ENCODE measurements around the gene FMNL2. TPM values are rescaled to one million over a fixed set of nuclear protein-coding genes. Genes with fewer than 3 reads are reported as not detected.
"Not testable (repeated sequence)": the region's sequence is repeated elsewhere in the genome, so short reads cannot be mapped to it uniquely, and the experiment has no call there.

The FMNL2 gene
- total RNA-seq, 5 donors from 2014 or later (not counting 1 experiment from before 2014, with no cell fraction given), result 0.63 to 0.96 (median 0.75) TPM

DNA sequence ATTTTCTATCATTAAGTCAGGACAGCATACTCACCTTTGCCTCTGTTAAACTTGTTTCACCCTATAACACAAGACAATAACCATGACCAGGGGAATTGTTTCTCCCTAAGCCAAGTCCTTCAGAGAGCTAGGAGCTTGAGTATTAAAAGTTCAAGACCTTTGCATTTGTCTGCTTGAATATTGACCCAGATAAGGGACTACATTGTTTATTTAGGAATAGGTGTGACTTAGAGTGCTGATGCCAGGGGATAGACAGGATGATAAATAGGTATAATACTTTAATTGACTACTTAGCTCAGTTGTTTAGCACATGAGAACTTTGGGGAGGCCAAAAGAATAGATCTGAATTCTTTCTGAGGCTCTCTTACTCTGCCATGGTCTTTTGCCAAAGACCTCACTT, 185.8 kb downstream of the FMNL2 start:
- H3K27ac ChIP-seq (ENCODE audit: low read length), result no peak overlapping the region
- H3K36me3 ChIP-seq (ENCODE audit: control insufficient read depth in 2 of 2, extremely low read depth in 1 of 2, insufficient read depth in 1 of 2, low read length in 1 of 2), result no peaks in the 10 kb centered on the region
- H3K4me3 ChIP-seq (ENCODE audit: control insufficient read depth in 1 of 2, extremely low read depth in 1 of 2, low read length in 1 of 2), result no peak overlapping the region
- ChIA-PET POLR2A (no interaction called here), CTCF (no interaction called here)
- no peaks in the 10 kb centered on the region for H3K9me3 ChIP-seq
- no peak overlapping the region for H3K27ac Mint-ChIP-seq
- peaks cover 4 to 9% of the 10 kb centered on the region in 2 donors for H3K27me3 Mint-ChIP-seq
- DNase-seq (no peak), ATAC-seq (replicated peaks in 1 of 4) (no peak)
- H3K36me3 Mint-ChIP-seq, result no peaks in the 10 kb centered on the region
- no peak overlapping the region for H3K4me3 Mint-ChIP-seq
- H3K27me3 ChIP-seq (replicated peaks in 1 of 2; ENCODE audit: control insufficient read depth in 2 of 2, extremely low read depth in 1 of 2, insufficient read depth in 2 of 2, low read length in 1 of 2), result no peaks in the 10 kb centered on the region
- H3K4me1 Mint-ChIP-seq, result no peaks in the 10 kb centered on the region
- H3K9me3 Mint-ChIP-seq, result no peaks in the 10 kb centered on the region
- H3K4me1 ChIP-seq (ENCODE audit: control insufficient read depth in 1 of 2, extremely low read depth in 1 of 2, insufficient read depth in 2 of 2, low read length in 2 of 2), result no peaks in the 10 kb centered on the region

DNA sequence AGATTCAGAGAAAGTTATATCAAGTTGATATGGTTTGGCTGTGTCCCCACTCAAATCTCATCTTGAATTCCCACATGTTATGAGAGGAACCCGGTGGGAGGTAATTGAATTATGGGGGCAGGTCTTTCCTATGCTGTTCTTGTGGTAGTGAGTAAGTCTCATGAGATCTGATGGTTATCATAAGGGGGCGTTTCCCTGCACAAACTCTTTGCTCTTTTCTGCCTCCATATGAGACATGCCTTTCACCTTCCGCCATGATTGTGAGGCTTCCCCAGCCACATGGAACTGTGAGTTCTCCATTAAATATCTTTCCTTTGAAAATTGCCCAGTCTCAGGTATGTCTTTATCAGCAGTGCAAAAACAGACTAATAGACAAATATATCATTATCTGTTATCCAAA, 187.5 kb downstream of the FMNL2 start:
- H3K9me3 Mint-ChIP-seq; H3K4me1 ChIP-seq (ENCODE audit: control insufficient read depth in 1 of 2, extremely low read depth in 1 of 2, insufficient read depth in 2 of 2, low read length in 2 of 2); H3K36me3 Mint-ChIP-seq; H3K27me3 Mint-ChIP-seq; H3K36me3 ChIP-seq (ENCODE audit: control insufficient read depth in 2 of 2, extremely low read depth in 1 of 2, insufficient read depth in 1 of 2, low read length in 1 of 2); H3K27ac Mint-ChIP-seq; H3K27ac ChIP-seq (ENCODE audit: low read length); ATAC-seq (replicated peaks in 1 of 4); DNase-seq; H3K9me3 ChIP-seq; H3K4me1 Mint-ChIP-seq; H3K4me3 Mint-ChIP-seq; POLR2A ChIA-PET; CTCF ChIA-PET; H3K27me3 ChIP-seq (replicated peaks in 1 of 2; ENCODE audit: control insufficient read depth in 2 of 2, extremely low read depth in 1 of 2, insufficient read depth in 2 of 2, low read length in 1 of 2); H3K4me3 ChIP-seq (ENCODE audit: control insufficient read depth in 1 of 2, extremely low read depth in 1 of 2, low read length in 1 of 2): not testable (repeated sequence)
- WGBS (ENCODE audit: insufficient coverage), result no CpG with 5 or more reads among the region's 3 CpGs

DNA sequence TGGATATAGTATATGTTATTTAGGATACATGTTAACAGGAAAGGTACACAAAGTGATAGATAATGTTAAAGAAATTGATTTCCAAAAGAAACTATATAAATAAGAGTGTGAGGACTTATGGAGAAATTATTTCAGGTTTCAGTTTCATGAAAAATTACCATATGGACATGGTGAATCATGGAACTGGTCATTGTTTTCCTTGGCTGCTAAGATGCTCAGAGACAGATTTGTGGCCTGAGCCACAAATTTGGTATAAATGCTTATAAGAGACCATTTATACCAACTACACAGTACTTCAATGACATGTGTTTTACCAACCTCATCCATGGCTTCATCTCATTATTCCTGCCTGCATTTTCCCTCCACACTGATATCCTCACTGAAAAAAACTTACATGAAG, 188.1 kb downstream of the FMNL2 start:
- Mint-ChIP-seq H3K4me1 (no peaks in the 10 kb centered on the region), H3K4me3 (no peak overlapping the region), H3K27ac (no peak overlapping the region), H3K27me3 (peaks cover 4 to 9% of the 10 kb centered on the region in 2 donors), H3K9me3 (no peaks in the 10 kb centered on the region), H3K36me3 (no peaks in the 10 kb centered on the region)
- DNase-seq (no peak), ATAC-seq (replicated peaks in 1 of 4) (no peak)
- H3K4me1 ChIP-seq (ENCODE audit: control insufficient read depth in 1 of 2, extremely low read depth in 1 of 2, insufficient read depth in 2 of 2, low read length in 2 of 2), result no peaks in the 10 kb centered on the region
- no peaks in the 10 kb centered on the region for H3K9me3 ChIP-seq
- H3K36me3 ChIP-seq (ENCODE audit: control insufficient read depth in 2 of 2, extremely low read depth in 1 of 2, insufficient read depth in 1 of 2, low read length in 1 of 2), result no peaks in the 10 kb centered on the region
- H3K27me3 ChIP-seq (replicated peaks in 1 of 2; ENCODE audit: control insufficient read depth in 2 of 2, extremely low read depth in 1 of 2, insufficient read depth in 2 of 2, low read length in 1 of 2), result no peaks in the 10 kb centered on the region
- POLR2A ChIA-PET, result no interaction called here
- CTCF ChIA-PET, result no interaction called here
- H3K27ac ChIP-seq (ENCODE audit: low read length), result no peak overlapping the region
- H3K4me3 ChIP-seq (ENCODE audit: control insufficient read depth in 1 of 2, extremely low read depth in 1 of 2, low read length in 1 of 2), result no peak overlapping the region

DNA sequence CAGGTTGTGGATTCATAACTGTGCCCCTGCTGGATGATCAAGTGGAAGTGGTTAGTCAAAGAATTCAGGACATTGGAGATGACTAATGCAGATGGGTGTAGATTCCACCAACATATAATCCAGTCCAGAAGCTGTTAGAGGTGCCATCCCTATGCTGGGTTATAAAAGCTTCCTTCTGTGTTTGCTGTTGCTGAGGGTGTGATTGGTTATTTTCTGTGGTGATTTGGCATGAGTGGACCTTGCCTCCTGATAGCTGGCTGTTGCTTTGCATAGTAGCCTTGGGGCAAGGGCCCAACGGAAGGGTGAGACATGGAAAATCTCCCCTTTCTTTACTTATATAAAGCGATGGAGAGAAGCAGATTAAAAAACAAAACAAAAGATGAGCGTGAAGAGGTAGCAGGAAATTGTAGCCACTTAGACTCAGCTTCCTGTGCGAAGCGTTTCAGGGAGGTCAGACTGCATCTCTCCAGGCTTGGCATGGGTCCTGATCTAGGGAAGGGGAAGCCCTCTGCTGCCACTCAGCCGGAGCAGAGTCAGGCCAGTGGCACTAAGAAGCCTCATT, 190.4 kb downstream of the FMNL2 start:
- DNase-seq, result no peak
- no peak for ATAC-seq (replicated peaks in 1 of 4)
- Mint-ChIP-seq H3K9me3 (no peaks in the 10 kb centered on the region), H3K4me1 (no peaks in the 10 kb centered on the region), H3K36me3 (no peaks in the 10 kb centered on the region), H3K27ac (no peak overlapping the region), H3K4me3 (no peak overlapping the region), H3K27me3 (peaks cover 0 to 4% of the 10 kb centered on the region in 2 donors)
- Histone ChIP-seq H3K36me3 (ENCODE audit: control insufficient read depth in 2 of 2, extremely low read depth in 1 of 2, insufficient read depth in 1 of 2, low read length in 1 of 2) (no peaks in the 10 kb centered on the region), H3K9me3 (no peaks in the 10 kb centered on the region), H3K27ac (ENCODE audit: low read length) (no peak overlapping the region), H3K27me3 (replicated peaks in 1 of 2; ENCODE audit: control insufficient read depth in 2 of 2, extremely low read depth in 1 of 2, insufficient read depth in 2 of 2, low read length in 1 of 2) (no peaks in the 10 kb centered on the region), H3K4me1 (ENCODE audit: control insufficient read depth in 1 of 2, extremely low read depth in 1 of 2, insufficient read depth in 2 of 2, low read length in 2 of 2) (no peaks in the 10 kb centered on the region), H3K4me3 (ENCODE audit: control insufficient read depth in 1 of 2, extremely low read depth in 1 of 2, low read length in 1 of 2) (no peak overlapping the region)
- 80% methylated on average over 3 of the region's 6 CpGs for WGBS (ENCODE audit: insufficient coverage)
- ChIA-PET CTCF (no interaction called here), POLR2A (no interaction called here)

DNA sequence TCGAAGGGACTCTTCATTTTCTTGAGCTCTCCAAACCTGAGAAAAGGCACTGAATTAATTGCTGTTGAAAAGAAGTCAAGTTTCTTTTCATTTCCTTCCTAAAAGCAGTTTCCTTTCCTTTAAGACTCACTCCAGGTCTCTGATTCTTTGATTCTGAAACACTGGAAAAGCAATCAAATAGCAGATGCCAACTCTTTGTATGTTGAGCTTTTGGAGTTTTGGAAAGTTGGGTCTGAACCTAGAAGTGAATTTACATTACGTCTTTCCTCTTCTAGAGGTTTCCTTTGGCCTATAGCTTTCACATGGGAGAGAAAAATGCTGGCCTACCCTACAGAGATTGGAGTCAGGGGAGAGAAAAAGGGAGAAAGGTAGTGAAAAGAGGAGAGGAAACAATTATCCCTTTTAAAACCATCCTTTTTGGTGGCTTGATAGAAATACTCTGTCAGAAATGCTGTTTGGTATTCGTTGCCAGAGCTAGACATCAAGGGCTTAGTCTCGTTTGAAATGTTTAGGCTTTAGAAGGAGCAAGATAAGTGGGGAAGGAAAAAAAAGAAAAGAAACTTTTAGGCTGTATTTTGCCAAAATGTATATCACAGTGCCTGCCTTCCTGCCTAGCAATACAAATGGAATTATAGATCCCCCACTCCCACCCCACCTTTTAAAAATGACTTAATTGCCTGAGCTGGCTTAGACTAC, 194.6 kb downstream of the FMNL2 start:
- Mint-ChIP-seq H3K4me3 (no peak overlapping the region), H3K9me3 (no peaks in the 10 kb centered on the region), H3K27me3 (peaks cover 0 to 4% of the 10 kb centered on the region in 2 donors), H3K27ac (no peak overlapping the region), H3K36me3 (no peaks in the 10 kb centered on the region), H3K4me1 (no peaks in the 10 kb centered on the region)
- Histone ChIP-seq H3K27ac (ENCODE audit: low read length) (no peak overlapping the region), H3K9me3 (no peaks in the 10 kb centered on the region), H3K36me3 (ENCODE audit: control insufficient read depth in 2 of 2, extremely low read depth in 1 of 2, insufficient read depth in 1 of 2, low read length in 1 of 2) (no peaks in the 10 kb centered on the region), H3K4me1 (ENCODE audit: control insufficient read depth in 1 of 2, extremely low read depth in 1 of 2, insufficient read depth in 2 of 2, low read length in 2 of 2) (no peaks in the 10 kb centered on the region), H3K27me3 (replicated peaks in 1 of 2; ENCODE audit: control insufficient read depth in 2 of 2, extremely low read depth in 1 of 2, insufficient read depth in 2 of 2, low read length in 1 of 2) (no peaks in the 10 kb centered on the region), H3K4me3 (ENCODE audit: control insufficient read depth in 1 of 2, extremely low read depth in 1 of 2, low read length in 1 of 2) (no peak overlapping the region)
- no peak for DNase-seq
- no CpG with 5 or more reads among the region's 4 CpGs for WGBS (ENCODE audit: insufficient coverage)
- no peak for ATAC-seq (replicated peaks in 1 of 4)
- CTCF ChIA-PET, result no interaction called here
- POLR2A ChIA-PET, result interaction anchor here in 1 of 2 donors (0.5 to 0.6 kb wide), 2 partner anchors 9 to 98 kb away, joined by 4 to 5 read pairs; no protein-coding TSS in a partner anchor

DNA sequence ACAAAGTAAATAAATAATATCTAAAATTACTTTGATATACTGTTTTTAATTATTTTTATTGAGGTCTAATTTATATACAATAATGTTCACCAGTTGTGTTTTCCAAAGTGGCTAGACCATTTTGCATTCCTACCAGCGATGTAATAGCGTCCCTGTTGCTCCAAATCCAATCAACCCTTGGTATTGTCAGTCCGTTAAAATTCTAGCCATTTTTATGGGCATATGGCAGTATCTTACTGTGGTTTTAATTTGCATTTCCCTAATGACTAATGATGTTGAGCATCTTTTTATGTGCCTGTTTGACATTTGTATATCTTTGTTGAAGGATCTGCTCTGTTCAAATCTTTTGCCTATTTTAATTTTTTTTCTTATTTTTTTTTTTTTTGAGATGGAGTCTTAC, 197.3 kb downstream of the FMNL2 start:
- Mint-ChIP-seq H3K9me3 (no peaks in the 10 kb centered on the region), H3K36me3 (no peaks in the 10 kb centered on the region), H3K4me1 (no peaks in the 10 kb centered on the region), H3K27ac (no peak overlapping the region), H3K27me3 (peaks cover 7 to 12% of the 10 kb centered on the region in 2 donors), H3K4me3 (no peak overlapping the region)
- no CpG with 5 or more reads among the region's 3 CpGs for whole genome bisulfite sequencing (ENCODE audit: insufficient coverage)
- ATAC-seq (replicated peaks in 1 of 4), result no peak
- ChIA-PET CTCF (no interaction called here), POLR2A (no interaction called here)
- Histone ChIP-seq H3K36me3 (ENCODE audit: control insufficient read depth in 2 of 2, extremely low read depth in 1 of 2, insufficient read depth in 1 of 2, low read length in 1 of 2) (no peaks in the 10 kb centered on the region), H3K4me1 (ENCODE audit: control insufficient read depth in 1 of 2, extremely low read depth in 1 of 2, insufficient read depth in 2 of 2, low read length in 2 of 2) (no peaks in the 10 kb centered on the region), H3K9me3 (no peaks in the 10 kb centered on the region), H3K27ac (ENCODE audit: low read length) (no peak overlapping the region), H3K4me3 (ENCODE audit: control insufficient read depth in 1 of 2, extremely low read depth in 1 of 2, low read length in 1 of 2) (no peak overlapping the region), H3K27me3 (replicated peaks in 1 of 2; ENCODE audit: control insufficient read depth in 2 of 2, extremely low read depth in 1 of 2, insufficient read depth in 2 of 2, low read length in 1 of 2) (no peaks in the 10 kb centered on the region)
- no peak for DNase-seq
